GM12873 (cell line): ENCODE measurements around the gene SIX5.

Experiments used
- CTCF ChIP-seq: IDR thresholded peaks from 2 replicates; pipeline ENCODE4 v1.5.1; 2012; ENCODE audit warnings: low read depth, mild to moderate bottlenecking, moderate library complexity, low read length, control low read depth; ENCODE audit not compliant: insufficient read depth; ENCODE audit errors: missing control alignments

Gene SIX5

GRCh38 chr19:45716359-45717130 lies 52.5 kb downstream of the SIX5 start:
- TF ChIP-seq CTCF: no peak

- TF ChIP-seq CTCF: no peak
Measured at GRCh38 chr19:45715139-45715538, 53.9 kb downstream of the SIX5 start.
